SK-N-SH (cell line): ENCODE measurements around the gene GPS2. TPM values are rescaled to one million over a fixed set of nuclear protein-coding genes. Genes with fewer than 3 reads are reported as not detected.
A peak's percentile ranks its signal among the peaks of the same experiment; 100 is the strongest.

Source experiments
- CTCF ChIA-PET: fragments of 300-600, 350-600 bp; formaldehyde crosslinking; extraction: SDS; loops from one replicate; lab custom pipeline; 2021; lab: Yijun Ruan, JAX
- POLR2A ChIA-PET: fragments of 350-600 bp; sonication (Branson Sonifier 250); formaldehyde crosslinking; extraction: SDS; loops from one replicate; lab custom pipeline; 2020; ENCODE audit warnings: antibody characterized with exemption, inconsistent platforms; lab: Yijun Ruan, JAX
- DNase-seq: peaks from one replicate; pipeline ENCODE4 v3.0.0; 2012
- H2AFZ ChIP-seq: fragments of 200-600 bp; sonication (generic); 2 replicates; pipeline ENCODE4 v1.8.1; 2016; ENCODE audit warnings: antibody characterized with exemption, mild to moderate bottlenecking, low read depth
- H3F3A ChIP-seq: fragments of 200-600 bp; sonication (generic); replicated peaks from 2 replicates; pipeline ENCODE3; 2016; ENCODE audit warnings: antibody characterized with exemption, mild to moderate bottlenecking; ENCODE audit not compliant: insufficient read depth
- H3K27ac ChIP-seq, 2 experiments: fragments of 200-500 bp in 1 of 2; fragments of 200-600 bp in 1 of 2; sonication (Bioruptor generic) in 1 of 2; sonication (generic), shearing (Covaris generic) in 1 of 2; 2 replicates each; pipeline versions ENCODE4 v1.5.1 to v1.6.1; 2014 to 2016; ENCODE audit warnings: low read depth in 2 of 2, inconsistent platforms in 1 of 2, low read length in 1 of 2, mild to moderate bottlenecking in 1 of 2, mixed read lengths in 1 of 2
- H3K27me3 ChIP-seq: fragments of 200-600 bp; sonication (generic), shearing (Covaris generic); 2 replicates; pipeline ENCODE4 v1.6.1; 2016; ENCODE audit warnings: mixed run types; ENCODE audit not compliant: insufficient read depth
- H3K36me3 ChIP-seq, 2 experiments: fragments of 200-500 bp in 1 of 2; fragments of 200-600 bp in 1 of 2; sonication (Bioruptor generic) in 1 of 2; sonication (generic) in 1 of 2; replicated peaks in 1 of 2; 2 replicates each; pipeline versions ENCODE3 to v1.5.1; 2014 to 2016; ENCODE audit warnings: low read length in 1 of 2, mild to moderate bottlenecking in 1 of 2; ENCODE audit not compliant: insufficient read depth in 2 of 2, control insufficient read depth in 1 of 2
- H3K4me1 ChIP-seq, 2 experiments: fragments of 200-500 bp in 1 of 2; fragments of 200-600 bp in 1 of 2; sonication (Bioruptor generic) in 1 of 2; sonication (generic), shearing (Covaris generic) in 1 of 2; 2 replicates each; pipeline versions ENCODE4 v1.5.1 to v1.6.1; 2014 to 2016; ENCODE audit warnings: low read depth in 1 of 2, low read length in 1 of 2, mixed run types in 1 of 2; ENCODE audit not compliant: insufficient read depth in 2 of 2, control insufficient read depth in 1 of 2
- H3K4me2 ChIP-seq: fragments of 200-600 bp; sonication (generic), shearing (Covaris generic); 2 replicates; pipeline ENCODE4 v1.6.1; 2017; ENCODE audit warnings: mixed run types
- H3K4me3 ChIP-seq, 2 experiments: fragments of 200-500 bp in 1 of 2; fragments of 200-600 bp in 1 of 2; sonication (Bioruptor generic) in 1 of 2; sonication (generic), shearing (Covaris generic) in 1 of 2; 2 replicates each; pipeline versions ENCODE4 v1.5.1 to v1.8.1; 2014 to 2016; ENCODE audit warnings: low read depth in 2 of 2, inconsistent platforms in 1 of 2, low read length in 1 of 2, mild to moderate bottlenecking in 1 of 2, mixed read lengths in 1 of 2, moderate library complexity in 1 of 2
- H3K79me2 ChIP-seq: fragments of 200-600 bp; sonication (generic); 2 replicates; pipeline ENCODE4 v1.8.1; 2017; ENCODE audit warnings: mild to moderate bottlenecking; ENCODE audit not compliant: insufficient read depth
- H3K9ac ChIP-seq: fragments of 200-600 bp; sonication (generic); 2 replicates; pipeline ENCODE4 v1.6.1; 2017; ENCODE audit warnings: mixed run types
- H3K9me2 ChIP-seq: fragments of 200-600 bp; sonication (generic); 2 replicates; pipeline ENCODE4 v1.6.1; 2017; ENCODE audit warnings: mixed run types
- H3K9me3 ChIP-seq: fragments of 200-600 bp; sonication (generic); 2 replicates; pipeline ENCODE4 v1.6.1; 2017; ENCODE audit warnings: mixed run types, mild to moderate bottlenecking, moderate library complexity
- H4K20me1 ChIP-seq: fragments of 200-600 bp; sonication (generic); 2 replicates; pipeline ENCODE4 v1.6.1; 2017; ENCODE audit warnings: mild to moderate bottlenecking, mixed run types; ENCODE audit not compliant: insufficient read depth
- EP300 ChIP-seq, 2 experiments: IDR thresholded peaks; 2 replicates each; pipeline versions ENCODE4 v1.4.0 to v1.6.1; 2012; ENCODE audit warnings: borderline replicate concordance in 1 of 2, low read depth in 1 of 2, low read length in 1 of 2
- FOSL2 ChIP-seq: IDR thresholded peaks from 2 replicates; pipeline ENCODE4 v1.4.0; 2012; ENCODE audit warnings: low read depth, mild to moderate bottlenecking, moderate library complexity, borderline replicate concordance
- FOXM1 ChIP-seq: IDR thresholded peaks from 2 replicates; pipeline ENCODE4 v1.4.0; 2012; ENCODE audit warnings: low read depth, mild to moderate bottlenecking
- GATA2 ChIP-seq: sonication (generic); formaldehyde crosslinking; IDR thresholded peaks from 2 replicates; pipeline ENCODE4 v1.5.0; 2020; ENCODE audit warnings: mild to moderate bottlenecking, missing genetic modification reagents
- JUND ChIP-seq: IDR thresholded peaks from 2 replicates; pipeline ENCODE4 v1.4.0; 2012
- MAX ChIP-seq: IDR thresholded peaks from 2 replicates; pipeline ENCODE4 v1.4.0; 2012; ENCODE audit warnings: low read depth
- MXI1 ChIP-seq: IDR thresholded peaks from 2 replicates; pipeline ENCODE4 v1.6.1; 2012; ENCODE audit warnings: mild to moderate bottlenecking, low read depth, low read length, improper control_type of control experiment
- POLR2AphosphoS5 ChIP-seq: IDR thresholded peaks from 2 replicates; pipeline ENCODE4 v1.6.1; 2012; ENCODE audit warnings: low read depth, low read length
- RAD21 ChIP-seq: IDR thresholded peaks from 2 replicates; pipeline ENCODE4 v1.6.1; 2012; ENCODE audit warnings: mild to moderate bottlenecking, low read length
- RCOR1 ChIP-seq: fragments of 150-350 bp; IDR thresholded peaks from 2 replicates; pipeline ENCODE4 v1.6.1; 2017; ENCODE audit warnings: antibody characterized with exemption, low read length
- RFX5 ChIP-seq: IDR thresholded peaks from 2 replicates; pipeline ENCODE4 v1.6.1; 2012; ENCODE audit warnings: mild to moderate bottlenecking, improper control_type of control experiment, low read length
- TAF1 ChIP-seq: IDR thresholded peaks from 2 replicates; pipeline ENCODE4 v1.6.1; 2012; ENCODE audit warnings: low read depth, mild to moderate bottlenecking, low read length, moderate library complexity, borderline replicate concordance
- TCF12 ChIP-seq: IDR thresholded peaks from 2 replicates; pipeline ENCODE4 v1.4.0; 2012
- TEAD4 ChIP-seq: IDR thresholded peaks from 2 replicates; pipeline ENCODE4 v1.4.0; 2012; ENCODE audit warnings: mild to moderate bottlenecking, borderline replicate concordance; ENCODE audit not compliant: insufficient read depth
- USF1 ChIP-seq: IDR thresholded peaks from 2 replicates; pipeline ENCODE4 v1.4.0; 2012; ENCODE audit warnings: low read depth, borderline replicate concordance
- YY1 ChIP-seq: IDR thresholded peaks from 2 replicates; pipeline ENCODE4 v1.4.0; 2012; ENCODE audit warnings: low read depth, mild to moderate bottlenecking
- ZBTB33 ChIP-seq: IDR thresholded peaks from 2 replicates; pipeline ENCODE4 v1.4.0; 2012; ENCODE audit warnings: low read depth, borderline replicate concordance
- WGBS: methylation state at CpG from one replicate; pipeline ENCODE4 v1.1.6; 2017; ENCODE audit warnings: low lambda C conversion rate; 5-methylcytosine and 5-hydroxymethylcytosine counted together
- polyA plus RNA-seq, 3 experiments: library from polyadenylated mRNA; depleted of rRNA; stranded (reverse); fragments of >200 nt; gene quantifications; 2 replicates each; pipeline ENCODE4 v1.2.3, GENCODE V29; 2012

GPS2 gene
- polyA plus RNA-seq, 1 of the 3 experiments (the other 2 are of a cell fraction), result 102 TPM

- Histone ChIP-seq H3K4me3 (no peak overlapping the region), H3K9me3 (no peaks in the 10 kb centered on the region), H2AFZ (no peak overlapping the region), H4K20me1 (no peaks in the 10 kb centered on the region), H3K36me3 (no peaks in the 10 kb centered on the region), H3K4me1 (peaks cover 3 to 8% of the 10 kb centered on the region in 2 experiments; a peak in 1 of 4 replicates), H3K9me2 (no peaks in the 10 kb centered on the region), H3K27me3 (peaks cover 24% of the 10 kb centered on the region; the same call in 1 of the 2 replicates), H3K4me2 (no peak overlapping the region), H3K9ac (no peak overlapping the region), H3F3A (peaks cover 15% of the 10 kb centered on the region), H3K79me2 (no peaks in the 10 kb centered on the region), H3K27ac (no peak overlapping the region)
- CTCF ChIA-PET, result interaction anchor here (0.7 to 3.5 kb wide), 5 partner anchors 11 to 272 kb away, joined by 3 to 34 read pairs (median 3); partner anchors contain the start of gene SLC2A4
- no peak for TF ChIP-seq FOSL2
- no peak for TF ChIP-seq RAD21
- TF ChIP-seq POLR2AphosphoS5, result no peak
- no peak for TF ChIP-seq MAX
- no peak for TF ChIP-seq FOXM1
- no peak for TF ChIP-seq USF1
- TF ChIP-seq GATA2 (CRISPR knock-in tag), result no peak
- TF ChIP-seq RCOR1, result no peak
- TF ChIP-seq TCF12, result no peak
- no peak for TF ChIP-seq JUND
- 72% methylated on average over 8 of the region's 11 CpGs for WGBS
- peak; percentile 22 for DNase-seq
- POLR2A ChIA-PET, result interaction anchor here (0.7 kb wide), 1 partner anchor 55 kb away, joined by 3 read pairs; no protein-coding TSS in a partner anchor
These were observed 22.0 kb downstream of the GPS2 start for GRCh38 chr17:7293159-7293558.

- Histone ChIP-seq H3K9ac (no peak overlapping the region), H3F3A (peaks cover 15% of the 10 kb centered on the region), H2AFZ (no peak overlapping the region), H3K79me2 (no peaks in the 10 kb centered on the region), H3K9me3 (no peaks in the 10 kb centered on the region), H3K4me2 (no peak overlapping the region), H4K20me1 (no peaks in the 10 kb centered on the region), H3K4me3 (no peak overlapping the region), H3K27ac (no peak overlapping the region), H3K36me3 (no peaks in the 10 kb centered on the region), H3K4me1 (peaks cover 3 to 8% of the 10 kb centered on the region in 2 experiments; a peak in 1 of 4 replicates), H3K27me3 (peaks cover 28% of the 10 kb centered on the region; the same call in 1 of the 2 replicates), H3K9me2 (no peaks in the 10 kb centered on the region)
- POLR2A ChIA-PET, result interaction anchor here (0.7 kb wide), 1 partner anchor 54 kb away, joined by 3 read pairs; no protein-coding TSS in a partner anchor
- peak; percentile 35 for DNase-seq
- CTCF ChIA-PET, result interaction anchor here (0.7 to 3.5 kb wide), 4 partner anchors 11 to 247 kb away, joined by 3 to 34 read pairs (median 6); partner anchors contain the start of gene SLC2A4
- WGBS, result 37% methylated on average over 5 of the region's 6 CpGs
- TF ChIP-seq ZBTB33, result no peak
- TF ChIP-seq TCF12, result no peak
- TF ChIP-seq RFX5, result no peak
- TF ChIP-seq YY1, result no peak
- no peak for TF ChIP-seq TEAD4
- no peak for TF ChIP-seq EP300 (IDR thresholded peaks at IDR 0.05; ENCODE audit: borderline replicate concordance in 1 of 2, low read depth in 1 of 2, low read length in 1 of 2)
- TF ChIP-seq MXI1, result no peak
- no peak for TF ChIP-seq POLR2AphosphoS5
- TF ChIP-seq TAF1, result no peak
These were observed 22.4 kb downstream of the GPS2 start for GRCh38 chr17:7292729-7293128.
